HEK293 (cell line): ENCODE results near the gene FILIP1.
"Not testable (repeated sequence)": the region's sequence is repeated elsewhere in the genome, so short reads cannot be mapped to it uniquely, and the experiment has no call there.

Experiments used
- CTCF ChIA-PET: fragments of 350-600 bp; formaldehyde crosslinking; extraction: SDS; loops from one replicate; lab custom pipeline; 2021; ENCODE audit warnings: antibody characterized with exemption; lab: Yijun Ruan, JAX
- POLR2A ChIA-PET: fragments of 300-600 bp; formaldehyde crosslinking; extraction: SDS; loops from one replicate; lab custom pipeline; 2020; ENCODE audit warnings: antibody characterized with exemption, inconsistent platforms; lab: Yijun Ruan, JAX
- H3K27ac ChIP-seq: fragments of 200-500 bp; sonication (Bioruptor generic); 2 replicates; pipeline ENCODE4 v1.5.1; 2014; ENCODE audit warnings: low read depth, low read length, control low read depth, inconsistent platforms; ENCODE audit errors: extremely low read depth
- H3K36me3 ChIP-seq, 2 experiments: fragments of 200-500 bp in 1 of 2; sonication (Bioruptor generic) in 1 of 2; 1 replicate in 1 of 2; 2 replicates in 1 of 2; pipeline ENCODE4 v1.5.1; 2014 to 2017; ENCODE audit warnings: inconsistent platforms in 2 of 2, low read length in 2 of 2; ENCODE audit not compliant: control insufficient read depth in 2 of 2, insufficient read depth in 1 of 2
- H3K4me1 ChIP-seq: fragments of 200-500 bp; sonication (Bioruptor generic); 2 replicates; pipeline ENCODE4 v1.5.1; 2014; ENCODE audit warnings: mild to moderate bottlenecking, low read length, inconsistent platforms; ENCODE audit not compliant: control insufficient read depth, insufficient read depth
- H3K4me3 ChIP-seq: 2 replicates; pipeline ENCODE4 v1.5.1; 2011; ENCODE audit warnings: low read depth, mild to moderate bottlenecking, control low read depth, low read length, moderate library complexity
- H3K9me3 ChIP-seq: fragments of 200-500 bp; sonication (Bioruptor generic); 2 replicates; pipeline ENCODE4 v1.5.1; 2014; ENCODE audit warnings: low read depth, low read length, inconsistent platforms; ENCODE audit not compliant: control insufficient read depth, insufficient read depth
- BCL11A ChIP-seq: fragments of 450-650 bp; formaldehyde crosslinking; IDR thresholded peaks from 2 replicates; pipeline ENCODE4 v1.5.1; 2016; ENCODE audit warnings: low read depth, missing biosample characterization, missing genetic modification characterization
- EGR2 ChIP-seq: fragments of 450-650 bp; formaldehyde crosslinking; IDR thresholded peaks from 2 replicates; pipeline ENCODE4 v1.5.1; 2016; ENCODE audit warnings: low read depth, missing biosample characterization, missing genetic modification characterization
- FEZF1 ChIP-seq: fragments of 450-650 bp; formaldehyde crosslinking; IDR thresholded peaks from 2 replicates; pipeline ENCODE4 v1.5.1; 2016; ENCODE audit warnings: missing biosample characterization, missing genetic modification characterization
- KLF8 ChIP-seq: fragments of 450-650 bp; formaldehyde crosslinking; IDR thresholded peaks from 2 replicates; pipeline ENCODE4 v1.5.1; 2016; ENCODE audit warnings: missing biosample characterization, missing genetic modification characterization
- ZBTB48 ChIP-seq: fragments of 450-650 bp; formaldehyde crosslinking; IDR thresholded peaks from 2 replicates; pipeline ENCODE4 v1.5.1; 2016; ENCODE audit warnings: missing biosample characterization, missing genetic modification characterization
- ZBTB7A ChIP-seq: fragments of 450-650 bp; formaldehyde crosslinking; IDR thresholded peaks from 2 replicates; pipeline ENCODE4 v1.5.1; 2016; ENCODE audit warnings: low read depth, missing biosample characterization, missing genetic modification characterization
- ZNF146 ChIP-seq: fragments of 450-650 bp; formaldehyde crosslinking; IDR thresholded peaks from 2 replicates; pipeline ENCODE4 v1.5.1; 2016; ENCODE audit warnings: missing biosample characterization, missing genetic modification characterization
- ZNF184 ChIP-seq: fragments of 450-650 bp; IDR thresholded peaks from 2 replicates; pipeline ENCODE4 v1.5.1; 2018; ENCODE audit warnings: missing biosample characterization, mild to moderate bottlenecking, missing genetic modification characterization
- ZNF335 ChIP-seq: fragments of 450-650 bp; formaldehyde crosslinking; conservative IDR thresholded peaks from 2 replicates; pipeline ENCODE4 v1.5.1; 2016; ENCODE audit warnings: missing biosample characterization, missing genetic modification characterization
- ZNF350 ChIP-seq: fragments of 450-650 bp; formaldehyde crosslinking; IDR thresholded peaks from 2 replicates; pipeline ENCODE4 v1.5.0; 2017; ENCODE audit warnings: missing biosample characterization, mild to moderate bottlenecking, missing genetic modification characterization
- ZNF404 ChIP-seq: fragments of 450-650 bp; formaldehyde crosslinking; IDR thresholded peaks from 2 replicates; pipeline ENCODE4 v1.5.1; 2017; ENCODE audit warnings: missing biosample characterization, missing genetic modification characterization
- ZNF560 ChIP-seq: fragments of 450-650 bp; formaldehyde crosslinking; IDR thresholded peaks from 2 replicates; pipeline ENCODE4 v1.5.1; 2017; ENCODE audit warnings: missing biosample characterization, missing genetic modification characterization, borderline replicate concordance
- ZNF610 ChIP-seq: fragments of 450-650 bp; formaldehyde crosslinking; IDR thresholded peaks from 2 replicates; pipeline ENCODE4 v1.5.1; 2016; ENCODE audit warnings: missing biosample characterization, missing genetic modification characterization, borderline replicate concordance
- ZNF701 ChIP-seq: fragments of 450-650 bp; formaldehyde crosslinking; IDR thresholded peaks from 2 replicates; pipeline ENCODE4 v1.5.1; 2016; ENCODE audit warnings: missing biosample characterization, missing genetic modification characterization
- ZNF837 ChIP-seq: fragments of 450-650 bp; formaldehyde crosslinking; IDR thresholded peaks from 2 replicates; pipeline ENCODE4 v1.5.1; 2016; ENCODE audit warnings: missing biosample characterization, missing genetic modification characterization
- TF ChIP-seq, protein P1 (sequence below): fragments of 450-650 bp; formaldehyde crosslinking; IDR thresholded peaks from 2 replicates; pipeline ENCODE4 v1.5.1; 2017; ENCODE audit warnings: missing biosample characterization, mild to moderate bottlenecking, missing genetic modification characterization, moderate library complexity
- TF ChIP-seq, protein P2 (sequence below): fragments of 450-650 bp; formaldehyde crosslinking; IDR thresholded peaks from 2 replicates; pipeline ENCODE4 v1.5.1; 2016; ENCODE audit warnings: missing biosample characterization, missing genetic modification characterization, borderline replicate concordance
- TF ChIP-seq, protein P3 (sequence below): fragments of 450-650 bp; formaldehyde crosslinking; IDR thresholded peaks from 2 replicates; pipeline ENCODE4 v1.5.1; 2016; ENCODE audit warnings: missing biosample characterization, missing genetic modification characterization

The FILIP1 gene

DNA sequence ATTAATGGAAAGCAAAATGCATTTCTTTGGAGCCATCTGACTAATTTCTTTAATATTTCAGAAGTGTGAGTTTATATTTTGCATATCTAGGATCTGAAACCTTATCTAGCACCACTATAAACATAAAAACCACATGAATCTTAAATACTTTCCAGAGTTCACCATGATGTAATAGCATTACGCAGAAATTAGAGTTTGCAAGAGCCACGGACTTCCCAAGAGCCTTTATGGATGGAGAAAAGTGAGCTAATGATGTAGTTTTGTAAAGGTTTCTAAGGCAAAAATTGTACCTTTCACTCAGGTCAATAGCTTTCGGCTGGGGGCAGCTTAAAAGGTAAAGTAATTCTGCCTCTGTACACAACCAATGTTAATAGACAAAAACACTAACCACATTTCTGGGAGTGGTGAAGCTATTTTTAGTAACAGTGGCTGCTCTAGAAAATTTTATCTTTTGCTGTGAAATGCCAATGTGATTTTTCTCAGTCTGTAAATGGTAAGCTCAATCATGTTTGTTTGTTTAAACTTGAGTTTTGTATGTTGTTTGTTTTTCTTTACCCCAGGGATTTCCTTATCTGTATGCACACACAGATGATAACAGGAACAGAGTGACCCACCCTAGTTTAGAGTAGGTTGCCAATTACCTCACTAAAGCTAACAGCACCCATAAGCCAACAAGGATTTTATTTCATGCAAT lies 80.5 kb downstream of the FILIP1 start (continued):
- TF ChIP-seq FEZF1 (tag by site-specific recombination) (peak; percentile 99), ZNF184 (tag by site-specific recombination) (no peak; the same call in 1 of the 2 replicates), ZNF350 (tag by site-specific recombination) (no peak), ZNF837 (tag by site-specific recombination) (no peak), ZNF610 (tag by site-specific recombination) (no peak), KLF8 (peak; percentile 73), EGR2 (no peak), ZBTB7A (tag by site-specific recombination) (0 out of 2 replicates have a peak, but pooled peaks have one; percentile 48), ZNF701 (no peak), ZNF560 (tag by site-specific recombination) (no peak), ZBTB48 (tag by site-specific recombination) (peak; percentile 29; the same call in 1 of the 2 replicates)
- TF ChIP-seq, protein P1, sequence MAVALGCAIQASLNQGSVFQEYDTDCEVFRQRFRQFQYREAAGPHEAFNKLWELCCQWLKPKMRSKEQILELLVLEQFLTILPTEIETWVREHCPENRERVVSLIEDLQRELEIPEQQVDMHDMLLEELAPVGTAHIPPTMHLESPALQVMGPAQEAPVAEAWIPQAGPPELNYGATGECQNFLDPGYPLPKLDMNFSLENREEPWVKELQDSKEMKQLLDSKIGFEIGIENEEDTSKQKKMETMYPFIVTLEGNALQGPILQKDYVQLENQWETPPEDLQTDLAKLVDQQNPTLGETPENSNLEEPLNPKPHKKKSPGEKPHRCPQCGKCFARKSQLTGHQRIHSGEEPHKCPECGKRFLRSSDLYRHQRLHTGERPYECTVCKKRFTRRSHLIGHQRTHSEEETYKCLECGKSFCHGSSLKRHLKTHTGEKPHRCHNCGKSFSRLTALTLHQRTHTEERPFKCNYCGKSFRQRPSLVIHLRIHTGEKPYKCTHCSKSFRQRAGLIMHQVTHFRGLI (tag by site-specific recombination), result peak; percentile 34; the same call in 1 of the 2 replicates
- TF ChIP-seq, protein P2, sequence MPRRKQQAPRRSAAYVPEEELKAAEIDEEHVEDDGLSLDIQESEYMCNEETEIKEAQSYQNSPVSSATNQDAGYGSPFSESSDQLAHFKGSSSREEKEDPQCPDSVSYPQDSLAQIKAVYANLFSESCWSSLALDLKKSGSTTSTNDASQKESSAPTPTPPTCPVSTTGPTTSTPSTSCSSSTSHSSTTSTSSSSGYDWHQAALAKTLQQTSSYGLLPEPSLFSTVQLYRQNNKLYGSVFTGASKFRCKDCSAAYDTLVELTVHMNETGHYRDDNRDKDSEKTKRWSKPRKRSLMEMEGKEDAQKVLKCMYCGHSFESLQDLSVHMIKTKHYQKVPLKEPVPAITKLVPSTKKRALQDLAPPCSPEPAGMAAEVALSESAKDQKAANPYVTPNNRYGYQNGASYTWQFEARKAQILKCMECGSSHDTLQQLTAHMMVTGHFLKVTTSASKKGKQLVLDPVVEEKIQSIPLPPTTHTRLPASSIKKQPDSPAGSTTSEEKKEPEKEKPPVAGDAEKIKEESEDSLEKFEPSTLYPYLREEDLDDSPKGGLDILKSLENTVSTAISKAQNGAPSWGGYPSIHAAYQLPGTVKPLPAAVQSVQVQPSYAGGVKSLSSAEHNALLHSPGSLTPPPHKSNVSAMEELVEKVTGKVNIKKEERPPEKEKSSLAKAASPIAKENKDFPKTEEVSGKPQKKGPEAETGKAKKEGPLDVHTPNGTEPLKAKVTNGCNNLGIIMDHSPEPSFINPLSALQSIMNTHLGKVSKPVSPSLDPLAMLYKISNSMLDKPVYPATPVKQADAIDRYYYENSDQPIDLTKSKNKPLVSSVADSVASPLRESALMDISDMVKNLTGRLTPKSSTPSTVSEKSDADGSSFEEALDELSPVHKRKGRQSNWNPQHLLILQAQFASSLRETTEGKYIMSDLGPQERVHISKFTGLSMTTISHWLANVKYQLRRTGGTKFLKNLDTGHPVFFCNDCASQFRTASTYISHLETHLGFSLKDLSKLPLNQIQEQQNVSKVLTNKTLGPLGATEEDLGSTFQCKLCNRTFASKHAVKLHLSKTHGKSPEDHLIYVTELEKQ (tag by site-specific recombination), result peak; percentile 90; the same call in 1 of the 2 replicates

DNA sequence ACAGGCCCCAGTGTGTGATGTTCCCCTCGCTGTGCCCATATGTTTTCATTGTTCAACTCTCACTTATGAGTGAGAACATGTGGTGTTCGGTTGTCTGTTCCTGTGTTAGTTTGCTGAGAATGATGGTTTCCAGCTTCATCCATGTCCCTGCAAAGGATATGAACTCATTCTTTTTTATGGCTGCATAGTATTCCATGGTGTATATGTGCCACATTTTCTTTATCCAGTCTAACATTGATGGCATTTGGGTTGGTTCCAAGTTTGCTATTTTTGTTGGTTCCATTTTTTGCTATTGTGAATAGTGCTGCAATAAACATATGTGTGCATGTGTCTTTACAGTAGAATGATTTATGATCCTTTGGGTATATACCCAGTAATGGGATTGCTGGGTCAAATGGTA lies 83.0 kb downstream of the FILIP1 start:
- TF ChIP-seq, protein P3, sequence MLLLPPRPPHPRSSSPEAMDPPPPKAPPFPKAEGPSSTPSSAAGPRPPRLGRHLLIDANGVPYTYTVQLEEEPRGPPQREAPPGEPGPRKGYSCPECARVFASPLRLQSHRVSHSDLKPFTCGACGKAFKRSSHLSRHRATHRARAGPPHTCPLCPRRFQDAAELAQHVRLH, result peak; percentile 81; the same call in 1 of the 2 replicates
- peak; percentile 99 for TF ChIP-seq ZNF146
- POLR2A ChIA-PET, CTCF ChIA-PET, H3K36me3 ChIP-seq, H3K4me3 ChIP-seq, H3K27ac ChIP-seq, H3K9me3 ChIP-seq: not testable (repeated sequence)
- H3K4me1 ChIP-seq, result peaks cover 24% of the 10 kb centered on the region

DNA sequence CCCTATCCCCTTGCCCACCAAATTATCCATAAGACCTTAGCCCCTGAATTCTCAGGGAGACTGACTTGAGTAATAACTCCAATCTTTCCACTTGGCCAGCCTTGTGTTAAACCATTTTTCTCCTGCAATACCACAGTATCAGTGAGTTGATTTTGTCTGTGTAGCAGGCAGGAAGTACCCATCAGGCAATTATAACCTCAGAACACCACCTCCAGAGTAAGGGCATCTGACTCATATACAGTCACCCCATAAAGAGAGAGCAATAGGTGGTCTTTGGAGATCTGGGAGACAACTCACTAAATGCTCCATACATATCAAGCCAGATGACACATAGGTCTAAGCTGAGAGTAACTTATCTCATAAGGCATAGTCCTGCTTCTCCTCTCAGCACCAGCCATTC lies 83.7 kb downstream of the FILIP1 start:
- ChIA-PET CTCF (no interaction called here), POLR2A (no interaction called here)
- H3K4me1 ChIP-seq, result peaks cover 22% of the 10 kb centered on the region
- no peaks in the 10 kb centered on the region; the same call in 1 of the 2 replicates for H3K9me3 ChIP-seq
- no peak overlapping the region for H3K4me3 ChIP-seq
- no peak for TF ChIP-seq ZNF404 (tag by site-specific recombination)
- TF ChIP-seq ZNF335 (tag by site-specific recombination), result 0 out of 2 replicates have a peak, but pooled peaks have one; percentile 3
- TF ChIP-seq BCL11A (tag by site-specific recombination), result no peak
- no peaks in the 10 kb centered on the region for H3K36me3 ChIP-seq
- no peak overlapping the region for H3K27ac ChIP-seq
